ENCODE measurements around the gene CREG2.

DNA sequence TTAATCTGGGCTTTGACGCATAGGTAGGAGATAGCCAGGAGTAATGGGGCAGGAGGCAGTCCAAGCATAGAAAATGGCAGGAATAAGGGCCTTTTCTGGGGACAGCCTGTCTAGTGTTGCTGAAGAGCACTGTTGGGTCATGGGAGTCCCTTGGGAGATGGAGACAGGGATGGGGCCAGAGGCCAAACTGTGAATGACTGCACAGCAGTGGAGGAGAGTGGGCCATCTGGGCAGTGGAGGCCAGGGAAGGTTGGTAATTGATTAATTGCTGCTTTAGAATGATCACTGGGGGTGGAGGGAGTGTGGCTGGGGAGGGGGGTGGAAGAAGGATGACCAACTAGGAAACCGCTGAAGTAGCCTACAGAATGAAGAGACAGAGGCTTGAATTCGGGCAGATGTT lies 28.6 kb upstream of the CREG2 start:
- TF ChIP-seq POLR2AphosphoS5 (IDR thresholded peaks at IDR 0.05; ENCODE audit: low read depth, low read length) (no peak), SIN3A (IDR thresholded peaks at IDR 0.05; ENCODE audit: borderline replicate concordance, insufficient read depth, low read length) (no peak)
